ENCODE data around the gene SH3RF1. TPM values are rescaled to one million over a fixed set of nuclear protein-coding genes. Genes with fewer than 3 reads are reported as not detected.

Gene SH3RF1
- total RNA-seq, 2 donors from 2014 or later: 42.9 to 57.5 TPM

- H3K27me3 ChIP-seq (replicated peaks; ENCODE audit: insufficient read depth): no peaks in the 10 kb centered on the region
- no peaks in the 10 kb centered on the region for H3K9me3 ChIP-seq
- no peak overlapping the region for H3K27ac ChIP-seq
- TF ChIP-seq POLR2AphosphoS5 (IDR thresholded peaks at IDR 0.05) (no peak), POLR2A (IDR thresholded peaks at IDR 0.05) (no peak), CTCF (IDR thresholded peaks at IDR 0.05) (no peak)
- peaks cover 3% of the 10 kb centered on the region for H3K4me1 ChIP-seq (replicated peaks)
- 92% methylated on average over 5 of the region's 5 CpGs for WGBS
- H3K4me3 ChIP-seq: no peak overlapping the region
- H3K36me3 ChIP-seq: no peaks in the 10 kb centered on the region
- no peak for DNase-seq (ENCODE audit: low spot score)
- intact Hi-C loops (cut with DNase I): no loop called here
These were observed 203.8 kb downstream of the SH3RF1 start for GRCh38 chr4:169066934-169067333.

DNA sequence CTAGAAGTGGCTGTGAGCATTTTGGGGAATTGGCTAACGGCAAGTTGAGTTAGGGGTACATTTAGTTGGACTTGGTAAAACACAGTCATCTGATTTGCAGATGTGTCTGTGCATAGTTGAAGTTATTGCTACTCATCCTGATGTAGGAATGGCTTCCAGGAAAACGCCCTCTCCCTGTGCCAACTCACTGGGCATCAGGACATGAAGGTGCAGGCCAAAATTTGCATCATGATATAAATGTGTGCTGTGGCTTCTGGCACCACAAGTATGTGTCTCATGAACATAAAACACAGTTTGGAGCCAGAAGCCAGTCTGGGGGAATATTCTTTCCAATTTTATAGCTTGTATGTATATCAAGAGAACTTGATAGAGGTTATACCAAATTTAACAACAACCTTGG, 206.5 kb downstream of the SH3RF1 start:
- H3K4me3 ChIP-seq: no peak overlapping the region
- DNase-seq (ENCODE audit: low spot score): peak; percentile 46
- intact Hi-C loops (cut with DNase I): no loop called here
- H3K4me1 ChIP-seq (replicated peaks): no peaks in the 10 kb centered on the region
- H3K27me3 ChIP-seq (replicated peaks; ENCODE audit: insufficient read depth): no peaks in the 10 kb centered on the region
- H3K27ac ChIP-seq: peak overlapping the region in 1 of 2 donors; percentile 83
- 71% methylated on average over 2 of the region's 2 CpGs for WGBS
- peak; percentile 50 for TF ChIP-seq POLR2AphosphoS5 (IDR thresholded peaks at IDR 0.05)
- no peak for TF ChIP-seq POLR2A (IDR thresholded peaks at IDR 0.05)
- no peaks in the 10 kb centered on the region for H3K9me3 ChIP-seq
- H3K36me3 ChIP-seq: no peaks in the 10 kb centered on the region

- Histone ChIP-seq H3K9me3 (no peaks in the 10 kb centered on the region), H3K4me1 (replicated peaks) (no peaks in the 10 kb centered on the region), H3K36me3 (no peaks in the 10 kb centered on the region), H3K27me3 (replicated peaks; ENCODE audit: insufficient read depth) (no peaks in the 10 kb centered on the region), H3K4me3 (no peak overlapping the region), H3K27ac (peak overlapping the region; percentile 72 to 83)
- intact Hi-C loops (cut with DNase I): no loop called here
- TF ChIP-seq POLR2AphosphoS5 (IDR thresholded peaks at IDR 0.05): no peak
- TF ChIP-seq POLR2A (IDR thresholded peaks at IDR 0.05): no peak
- TF ChIP-seq CTCF (IDR thresholded peaks at IDR 0.05): no peak
- no peak for DNase-seq (ENCODE audit: low spot score)
- WGBS: 70% methylated on average over 3 of the region's 3 CpGs
These were observed 207.3 kb downstream of the SH3RF1 start for GRCh38 chr4:169063441-169063840.

DNA sequence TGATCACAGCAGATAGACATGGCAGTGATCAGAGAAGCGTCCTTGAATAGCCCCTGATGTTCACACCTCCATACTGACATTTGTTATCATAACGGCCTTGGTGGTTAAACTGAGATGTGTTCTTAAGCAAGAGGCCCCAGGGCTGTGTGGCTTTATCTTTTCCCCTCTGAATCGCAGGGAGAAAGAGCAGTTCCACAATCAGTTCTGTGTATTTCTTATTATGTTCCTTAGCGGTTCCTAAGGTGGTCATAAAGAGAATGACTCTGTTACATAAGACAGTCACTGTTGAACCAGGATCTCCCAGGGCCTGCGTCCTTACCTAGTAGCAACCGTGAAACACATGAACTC, 207.9 kb downstream of the SH3RF1 start:
- intact Hi-C loops (cut with DNase I): no loop called here
- TF ChIP-seq CTCF (IDR thresholded peaks at IDR 0.05): no peak
- Histone ChIP-seq H3K4me3 (no peak overlapping the region), H3K27me3 (replicated peaks; ENCODE audit: insufficient read depth) (no peaks in the 10 kb centered on the region), H3K9me3 (no peaks in the 10 kb centered on the region), H3K27ac (peak overlapping the region; percentile 72 to 83), H3K4me1 (replicated peaks) (no peaks in the 10 kb centered on the region), H3K36me3 (no peaks in the 10 kb centered on the region)
- WGBS: 29% methylated on average over 6 of the region's 6 CpGs
- DNase-seq (ENCODE audit: low spot score): no peak

DNA sequence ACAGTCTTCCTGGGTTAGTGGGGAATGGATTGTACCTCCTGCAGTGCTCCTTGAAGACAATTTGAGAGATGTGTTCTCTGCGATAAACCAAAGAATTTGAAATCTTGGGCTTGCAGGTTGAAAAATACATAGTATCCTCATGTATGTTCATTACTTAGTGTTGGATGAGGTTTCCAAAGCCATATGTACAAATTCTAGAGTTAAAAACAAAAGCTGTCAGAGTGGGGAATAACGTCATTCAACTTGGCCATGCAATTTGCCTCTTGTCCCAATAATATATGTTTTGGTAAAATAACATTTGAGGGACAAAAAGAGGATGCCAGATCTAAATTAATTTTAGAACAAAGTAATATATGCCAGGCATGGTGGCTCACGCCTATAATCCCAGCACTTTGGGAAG, 209.4 kb downstream of the SH3RF1 start:
- intact Hi-C loops (cut with DNase I): no loop called here
- DNase-seq (ENCODE audit: low spot score): no peak

More for the DNA sequence above, 209.4 kb downstream of the SH3RF1 start:
- H3K27me3 ChIP-seq (replicated peaks; ENCODE audit: insufficient read depth): no peaks in the 10 kb centered on the region
- no peak overlapping the region for H3K4me3 ChIP-seq
- no peaks in the 10 kb centered on the region for H3K4me1 ChIP-seq (replicated peaks)
- no peak for TF ChIP-seq POLR2AphosphoS5 (IDR thresholded peaks at IDR 0.05)
- TF ChIP-seq CTCF (IDR thresholded peaks at IDR 0.05): no peak
- TF ChIP-seq POLR2A (IDR thresholded peaks at IDR 0.05): no peak
- H3K9me3 ChIP-seq: no peaks in the 10 kb centered on the region
- 93% methylated on average over 3 of the region's 3 CpGs for WGBS
- no peaks in the 10 kb centered on the region for H3K36me3 ChIP-seq
- peak overlapping the region; percentile 72 to 83 for H3K27ac ChIP-seq

Data from prostate gland (tissue), 2 donors.